Nephron (organoid): ENCODE results near the gene NALF2.

Experiments used
- H3K27ac Mint-ChIP-seq, 3 experiments: 2 replicates each; pipeline ENCODE4 v1.8.0; 2020; ENCODE audit warnings: mixed read lengths in 3 of 3, mild to moderate bottlenecking in 2 of 3, moderate library complexity in 1 of 3
- H3K27me3 Mint-ChIP-seq: 2 replicates; pipeline ENCODE4 v1.8.0; 2021; ENCODE audit warnings: low read depth, mild to moderate bottlenecking, moderate library complexity, mixed read lengths
- H3K36me3 Mint-ChIP-seq: 2 replicates; pipeline ENCODE4 v1.8.0; 2020; ENCODE audit warnings: low read depth, mixed read lengths
- H3K4me1 Mint-ChIP-seq: 2 replicates; pipeline ENCODE4 v1.8.0; 2020; ENCODE audit warnings: mixed read lengths
- H3K4me3 Mint-ChIP-seq, 3 experiments: 2 replicates each; pipeline ENCODE4 v1.8.0; 2020; ENCODE audit warnings: mild to moderate bottlenecking in 3 of 3, mixed read lengths in 3 of 3, moderate library complexity in 2 of 3
- H3K9me3 Mint-ChIP-seq: 2 replicates; pipeline ENCODE4 v1.8.0; 2020; ENCODE audit warnings: mixed read lengths
- CTCF ChIP-seq, 3 experiments: fragments of 200-600 bp; sonication (generic); IDR thresholded peaks; one replicate each; pipeline ENCODE4 v1.5.0; 2021; ENCODE audit warnings: antibody characterized with exemption in 3 of 3; ENCODE audit not compliant: unreplicated experiment in 3 of 3

The NALF2 gene

GRCh38 chrX:69505772-69506616 lies 1.9 kb downstream of the NALF2 start:
- H3K27ac Mint-ChIP-seq = no peak overlapping the region
- H3K27me3 Mint-ChIP-seq = peaks cover 49% of the 10 kb centered on the region
- no peak for TF ChIP-seq CTCF (IDR thresholded peaks at IDR 0.05; ENCODE audit: unreplicated experiment in 3 of 3)
- peaks cover 12% of the 10 kb centered on the region for H3K9me3 Mint-ChIP-seq
- no peaks in the 10 kb centered on the region for H3K36me3 Mint-ChIP-seq
- no peaks in the 10 kb centered on the region for H3K4me1 Mint-ChIP-seq
- H3K4me3 Mint-ChIP-seq = peak overlapping the region; percentile 84

GRCh38 chrX:69506617-69507499 lies 2.7 kb downstream of the NALF2 start:
- Mint-ChIP-seq H3K36me3 (no peaks in the 10 kb centered on the region), H3K4me1 (no peaks in the 10 kb centered on the region), H3K27me3 (peaks cover 49% of the 10 kb centered on the region), H3K27ac (no peak overlapping the region), H3K4me3 (peak overlapping the region in 2 of 3 experiments; percentile 41 to 51), H3K9me3 (peaks cover 12% of the 10 kb centered on the region)
- no peak for TF ChIP-seq CTCF (IDR thresholded peaks at IDR 0.05; ENCODE audit: unreplicated experiment in 3 of 3)

- H3K27me3 Mint-ChIP-seq = peaks cover 55% of the 10 kb centered on the region
- no peaks in the 10 kb centered on the region for H3K4me1 Mint-ChIP-seq
- no peaks in the 10 kb centered on the region for H3K36me3 Mint-ChIP-seq
- peak overlapping the region in 2 of 3 experiments; percentile 41 to 51 for H3K4me3 Mint-ChIP-seq
- H3K27ac Mint-ChIP-seq = no peak overlapping the region
- H3K9me3 Mint-ChIP-seq = peaks cover 12% of the 10 kb centered on the region
- TF ChIP-seq CTCF (IDR thresholded peaks at IDR 0.05; ENCODE audit: unreplicated experiment in 3 of 3) = no peak
Observed at GRCh38 chrX:69507500-69507789, 3.3 kb downstream of the NALF2 start.

- no peak overlapping the region for H3K4me3 Mint-ChIP-seq
- no peaks in the 10 kb centered on the region for H3K36me3 Mint-ChIP-seq
- peaks cover 9% of the 10 kb centered on the region for H3K9me3 Mint-ChIP-seq
- no peaks in the 10 kb centered on the region for H3K4me1 Mint-ChIP-seq
- peaks cover 49% of the 10 kb centered on the region for H3K27me3 Mint-ChIP-seq
- TF ChIP-seq CTCF (IDR thresholded peaks at IDR 0.05; ENCODE audit: unreplicated experiment in 3 of 3) = no peak
- H3K27ac Mint-ChIP-seq = no peak overlapping the region
Observed at GRCh38 chrX:69508610-69509009, 4.5 kb downstream of the NALF2 start.

- no peaks in the 10 kb centered on the region for H3K4me1 Mint-ChIP-seq
- H3K36me3 Mint-ChIP-seq = no peaks in the 10 kb centered on the region
- peaks cover 42% of the 10 kb centered on the region for H3K27me3 Mint-ChIP-seq
- TF ChIP-seq CTCF (IDR thresholded peaks at IDR 0.05; ENCODE audit: unreplicated experiment in 3 of 3) = no peak
- no peak overlapping the region for H3K27ac Mint-ChIP-seq
- H3K4me3 Mint-ChIP-seq = no peak overlapping the region
- peaks cover 9% of the 10 kb centered on the region for H3K9me3 Mint-ChIP-seq
Observed at GRCh38 chrX:69510137-69510715, 6.1 kb downstream of the NALF2 start.
